HG03060 (cell line): ENCODE results near the gene PLD4.

Source experiments
- ATAC-seq: cut with Tn5 transposase; IDR thresholded peaks from one replicate; pipeline ENCODE4 v1.9.1; 2021; ENCODE audit warnings: low read depth, moderate number of reproducible peaks; ENCODE audit not compliant: unreplicated experiment

The PLD4 gene

DNA sequence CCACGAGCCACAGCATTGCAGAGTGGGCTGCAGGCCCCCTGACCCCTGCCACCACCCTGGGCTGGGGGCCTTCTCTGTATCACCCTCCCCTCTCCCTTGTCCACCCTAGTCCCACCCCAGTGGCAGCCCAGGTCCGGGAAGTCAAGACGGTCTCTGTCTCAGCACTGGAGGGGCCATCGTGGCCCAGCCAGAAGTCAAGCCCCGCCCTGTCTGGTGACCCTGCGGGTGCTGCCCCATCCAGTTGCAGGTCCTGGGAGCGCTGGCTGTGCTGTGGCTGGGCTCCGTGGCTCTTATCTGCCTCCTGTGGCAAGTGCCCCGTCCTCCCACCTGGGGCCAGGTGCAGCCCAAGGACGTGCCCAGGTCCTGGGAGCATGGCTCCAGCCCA, 2.7 kb downstream of the PLD4 start:
- no peak for ATAC-seq

DNA sequence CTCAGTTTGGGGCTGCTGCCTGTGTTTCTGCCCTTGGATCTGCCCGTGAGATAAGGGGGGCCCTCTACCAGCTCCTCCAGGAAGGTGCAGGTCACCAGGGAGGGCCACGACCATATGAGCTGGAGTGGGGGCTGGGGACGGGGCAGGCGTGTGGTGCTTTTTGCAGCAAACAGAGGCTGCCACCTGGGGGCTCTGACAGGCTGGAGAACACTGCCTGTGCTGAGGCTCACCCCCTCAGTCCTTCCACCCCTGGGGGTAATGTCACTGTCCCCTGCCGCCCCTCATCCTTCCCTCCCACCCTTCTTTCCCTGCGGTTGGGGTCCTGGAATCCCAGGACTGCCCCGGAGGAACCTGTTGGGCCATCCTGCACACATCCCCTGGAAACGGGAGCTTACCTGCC, 3.2 kb downstream of the PLD4 start:
- ATAC-seq = no peak

DNA sequence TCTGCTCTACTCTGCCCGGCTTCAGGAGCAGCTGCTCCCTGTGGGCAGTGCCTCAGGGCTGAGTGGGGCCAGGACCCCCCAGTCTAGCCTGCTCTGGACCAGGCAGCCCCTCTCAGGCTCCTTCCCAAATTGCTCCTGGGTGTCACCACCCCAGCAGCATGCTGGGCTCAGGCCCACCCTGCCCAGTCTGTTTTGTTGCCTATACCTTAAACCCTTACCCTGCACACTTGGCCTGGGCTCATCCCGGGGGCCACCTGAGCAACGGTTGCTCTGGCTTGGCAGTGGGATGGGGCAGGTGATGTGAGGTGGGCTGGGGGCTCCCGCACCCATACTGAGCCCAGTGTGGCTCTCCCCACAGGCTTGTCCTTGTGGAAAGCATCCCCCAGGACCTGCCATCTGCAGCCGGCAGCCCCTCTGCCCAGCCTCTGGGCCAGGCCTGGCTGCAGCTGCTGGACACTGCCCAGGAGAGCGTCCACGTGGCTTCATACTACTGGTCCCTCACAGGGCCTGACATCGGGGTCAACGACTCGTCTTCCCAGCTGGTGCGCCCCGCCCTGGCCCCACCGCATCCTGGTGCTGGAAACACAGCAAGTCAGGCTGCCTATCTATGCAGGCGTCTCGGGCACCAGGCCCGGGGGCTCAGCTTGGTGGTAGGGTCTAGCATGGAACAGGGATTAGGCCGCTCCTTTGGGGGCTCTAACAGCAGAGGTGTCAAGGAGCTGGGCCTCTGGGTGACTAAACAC, 3.9 kb downstream of the PLD4 start:
- no peak for ATAC-seq

DNA sequence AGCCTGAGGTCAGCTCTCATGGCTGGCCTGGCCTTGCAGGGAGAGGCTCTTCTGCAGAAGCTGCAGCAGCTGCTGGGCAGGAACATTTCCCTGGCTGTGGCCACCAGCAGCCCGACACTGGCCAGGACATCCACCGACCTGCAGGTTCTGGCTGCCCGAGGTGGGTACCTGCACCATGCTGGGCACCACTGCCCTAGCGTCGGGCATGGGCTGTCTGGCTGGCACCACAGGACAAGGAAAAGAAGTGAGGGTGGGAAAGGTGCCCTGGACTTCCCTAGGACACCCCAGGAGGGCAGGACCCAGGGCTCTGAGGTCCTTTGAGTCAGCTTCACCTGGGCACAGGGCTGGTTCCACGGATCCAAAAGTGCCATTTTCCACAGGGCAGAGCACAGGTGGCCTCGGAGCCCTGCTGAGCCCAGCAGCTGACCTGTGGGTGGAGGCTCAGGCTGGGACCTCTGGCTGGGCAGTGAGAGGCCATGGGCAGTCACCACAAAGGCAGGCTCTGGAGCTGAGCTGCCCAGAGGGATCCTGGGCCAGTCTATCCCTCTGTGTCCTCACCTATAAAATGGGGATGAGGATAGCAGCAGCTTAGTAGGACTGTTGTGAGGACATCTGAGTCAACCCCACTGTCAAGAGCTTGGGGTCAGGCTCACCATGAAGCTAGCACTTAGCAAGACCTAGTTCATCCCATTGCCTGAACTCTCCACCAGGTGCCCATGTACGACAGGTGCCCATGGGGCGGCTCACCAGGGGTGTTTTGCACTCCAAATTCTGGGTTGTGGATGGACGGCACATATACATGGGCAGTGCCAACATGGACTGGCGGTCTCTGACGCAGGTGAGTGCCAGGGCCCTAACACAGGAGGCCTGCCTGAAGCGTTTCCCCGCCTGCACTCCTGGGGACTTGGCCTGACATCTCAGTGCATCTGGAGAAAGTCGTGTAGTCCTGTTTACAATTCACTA, 4.9 kb downstream of the PLD4 start:
- ATAC-seq = no peak

DNA sequence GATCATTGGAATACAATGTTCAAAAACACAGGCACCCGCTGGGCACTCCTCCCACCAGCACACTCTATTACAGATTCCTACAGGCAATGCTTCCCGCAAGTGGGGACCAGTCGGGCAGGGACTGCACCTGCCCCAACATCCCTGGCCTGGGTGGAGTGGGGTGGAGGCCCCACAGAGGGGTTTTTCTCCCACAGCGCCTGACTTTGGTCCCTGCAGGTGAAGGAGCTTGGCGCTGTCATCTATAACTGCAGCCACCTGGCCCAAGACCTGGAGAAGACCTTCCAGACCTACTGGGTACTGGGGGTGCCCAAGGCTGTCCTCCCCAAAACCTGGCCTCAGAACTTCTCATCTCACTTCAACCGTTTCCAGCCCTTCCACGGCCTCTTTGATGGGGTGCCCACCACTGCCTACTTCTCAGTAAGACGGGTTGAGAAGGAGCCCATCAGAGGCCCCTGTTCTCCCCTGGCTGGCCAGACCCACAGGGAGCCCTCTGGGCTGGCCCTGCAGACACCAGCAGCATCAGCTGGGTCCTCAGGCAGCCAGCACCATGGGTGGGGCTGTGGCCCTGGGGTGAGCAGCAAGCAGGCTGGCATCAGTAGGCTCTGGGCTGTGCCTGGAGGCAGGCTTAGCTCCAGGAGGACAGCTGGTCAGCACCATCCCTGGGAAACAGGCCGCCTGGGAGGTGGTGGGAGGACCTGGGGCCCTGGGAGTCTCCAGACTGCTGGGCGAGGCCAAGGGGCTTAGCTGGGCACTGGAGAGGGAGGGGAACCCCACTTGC, 6.0 kb downstream of the PLD4 start:
- ATAC-seq = no peak

DNA sequence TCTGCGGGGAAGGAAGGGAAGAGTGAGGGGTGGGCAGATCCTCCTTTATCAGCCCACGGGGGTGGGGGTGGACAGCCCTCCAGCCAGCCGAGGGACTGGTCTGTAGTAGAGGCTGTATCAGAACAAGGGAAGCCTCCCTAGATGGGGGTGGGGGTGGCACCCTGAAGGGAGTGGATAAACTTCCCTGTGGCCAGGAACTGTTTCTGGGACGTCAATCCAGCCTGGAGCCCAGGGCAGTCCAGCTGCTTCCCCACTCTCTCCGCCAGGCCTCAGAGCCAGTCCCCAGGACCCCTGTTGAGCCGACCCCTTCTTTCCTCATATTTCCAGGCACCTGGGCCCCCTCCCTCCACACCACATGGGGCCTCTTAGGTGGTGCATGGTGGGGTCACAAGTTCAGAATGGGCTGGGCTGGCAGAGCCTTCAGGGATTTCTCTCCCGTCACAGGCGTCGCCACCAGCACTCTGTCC, 6.7 kb downstream of the PLD4 start:
- ATAC-seq = no peak

DNA sequence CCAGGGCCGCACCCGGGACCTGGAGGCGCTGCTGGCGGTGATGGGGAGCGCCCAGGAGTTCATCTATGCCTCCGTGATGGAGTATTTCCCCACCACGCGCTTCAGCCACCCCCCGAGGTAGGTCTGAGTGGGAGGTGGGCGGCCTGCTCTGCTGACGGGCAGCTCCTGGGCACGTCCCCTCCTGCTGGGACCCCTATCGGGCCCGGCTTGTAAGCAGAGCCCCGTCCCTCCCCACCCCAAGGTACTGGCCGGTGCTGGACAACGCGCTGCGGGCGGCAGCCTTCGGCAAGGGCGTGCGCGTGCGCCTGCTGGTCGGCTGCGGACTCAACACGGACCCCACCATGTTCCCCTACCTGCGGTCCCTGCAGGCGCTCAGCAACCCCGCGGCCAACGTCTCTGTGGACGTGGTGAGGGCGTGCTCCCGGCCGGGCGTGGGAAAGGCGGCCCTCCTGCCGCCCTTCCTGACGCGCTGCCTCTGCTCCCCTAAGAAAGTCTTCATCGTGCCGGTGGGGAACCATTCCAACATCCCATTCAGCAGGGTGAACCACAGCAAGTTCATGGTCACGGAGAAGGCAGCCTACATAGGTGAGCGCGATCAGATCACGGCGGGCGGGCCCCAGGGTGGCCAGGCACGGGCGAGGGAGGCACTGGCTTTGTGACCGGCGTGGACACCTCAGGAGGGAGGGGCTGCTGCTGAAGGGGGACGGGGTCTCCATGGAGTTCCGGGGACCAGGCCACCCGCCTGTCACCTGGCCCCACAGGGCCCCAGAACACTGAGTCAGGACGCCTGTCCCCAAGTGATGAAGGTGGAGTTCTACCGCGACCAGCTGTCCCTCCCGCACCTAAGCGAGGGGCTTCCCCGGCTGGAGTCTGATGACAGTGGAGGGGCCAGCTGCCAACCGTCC, 7.3 kb downstream of the PLD4 start:
- ATAC-seq = no peak

DNA sequence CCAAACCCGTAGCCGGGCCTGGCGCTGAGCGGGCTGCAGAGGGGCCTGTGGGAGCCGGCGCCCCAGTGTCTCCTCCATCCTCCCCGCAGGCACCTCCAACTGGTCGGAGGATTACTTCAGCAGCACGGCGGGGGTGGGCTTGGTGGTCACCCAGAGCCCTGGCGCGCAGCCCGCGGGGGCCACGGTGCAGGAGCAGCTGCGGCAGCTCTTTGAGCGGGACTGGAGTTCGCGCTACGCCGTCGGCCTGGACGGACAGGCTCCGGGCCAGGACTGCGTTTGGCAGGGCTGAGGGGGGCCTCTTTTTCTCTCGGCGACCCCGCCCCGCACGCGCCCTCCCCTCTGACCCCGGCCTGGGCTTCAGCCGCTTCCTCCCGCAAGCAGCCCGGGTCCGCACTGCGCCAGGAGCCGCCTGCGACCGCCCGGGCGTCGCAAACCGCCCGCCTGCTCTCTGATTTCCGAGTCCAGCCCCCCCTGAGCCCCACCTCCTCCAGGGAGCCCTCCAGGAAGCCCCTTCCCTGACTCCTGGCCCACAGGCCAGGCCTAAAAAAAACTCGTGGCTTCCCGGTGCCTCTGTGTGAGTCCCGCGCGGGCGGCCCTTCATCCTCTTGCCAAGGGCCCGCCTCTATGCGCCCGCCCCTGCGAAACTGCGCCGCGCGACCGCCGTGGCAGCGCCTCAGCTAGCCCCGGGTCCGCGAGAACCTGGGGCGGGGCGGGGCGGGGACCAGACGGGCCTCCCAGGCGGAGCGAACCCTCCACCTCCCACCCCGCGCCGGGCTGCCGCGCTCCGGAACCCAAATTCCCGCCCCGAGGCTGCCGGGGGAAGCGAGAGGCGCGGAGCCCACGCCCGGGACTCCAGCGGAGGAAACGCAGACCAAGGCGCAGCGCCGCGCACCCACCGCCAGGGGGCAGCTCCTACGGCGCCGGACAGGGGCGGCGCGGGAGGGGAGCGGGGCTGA, 8.3 kb downstream of the PLD4 start:
- no peak for ATAC-seq

DNA sequence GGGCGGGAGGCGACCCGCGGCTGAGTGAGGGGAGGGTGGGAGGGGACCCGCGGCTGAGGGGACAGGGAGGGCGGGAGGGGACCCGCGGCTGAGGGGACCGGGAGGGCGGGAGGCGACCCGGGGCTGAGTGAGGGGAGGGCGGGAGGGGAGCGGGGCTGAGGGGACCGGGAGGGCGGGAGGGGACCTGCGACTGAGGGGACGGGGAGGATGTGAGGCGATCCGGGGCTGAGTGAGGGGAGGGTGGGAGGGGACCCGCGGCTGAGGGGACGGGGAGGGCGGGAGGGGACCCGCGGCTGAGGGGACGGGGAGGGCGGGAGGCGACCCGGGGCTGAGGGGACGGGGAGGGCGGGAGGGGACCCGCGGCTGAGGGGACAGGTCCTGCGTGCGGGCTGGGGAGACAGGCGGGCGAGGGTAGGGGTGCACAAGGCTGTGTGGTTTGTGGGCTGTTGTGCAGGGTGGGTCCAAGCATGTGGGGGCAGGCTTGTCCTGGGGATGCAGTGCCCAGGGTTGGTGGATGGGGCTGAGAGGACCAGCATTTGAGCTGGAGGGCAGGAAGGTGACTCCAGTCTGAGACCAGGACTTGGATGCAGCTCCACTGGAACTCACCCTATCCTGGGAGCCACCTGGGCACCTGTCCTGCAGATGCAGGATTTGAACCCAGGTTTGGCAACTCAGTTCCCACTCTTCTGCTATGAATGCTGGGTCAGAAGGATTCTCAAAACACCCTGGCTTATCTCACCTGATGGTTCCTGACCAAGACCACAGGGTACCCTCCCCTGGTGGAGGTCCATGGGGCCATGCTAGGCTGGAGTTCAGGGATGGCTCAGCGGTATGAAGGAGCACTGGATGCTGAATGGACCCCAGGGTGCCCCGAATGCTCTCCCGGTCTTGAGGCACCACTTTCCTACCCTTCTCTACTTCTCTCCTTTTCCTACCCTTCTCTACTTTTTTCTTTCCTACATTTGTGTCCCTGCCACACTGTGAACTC, 9.4 kb downstream of the PLD4 start:
- ATAC-seq = no peak

DNA sequence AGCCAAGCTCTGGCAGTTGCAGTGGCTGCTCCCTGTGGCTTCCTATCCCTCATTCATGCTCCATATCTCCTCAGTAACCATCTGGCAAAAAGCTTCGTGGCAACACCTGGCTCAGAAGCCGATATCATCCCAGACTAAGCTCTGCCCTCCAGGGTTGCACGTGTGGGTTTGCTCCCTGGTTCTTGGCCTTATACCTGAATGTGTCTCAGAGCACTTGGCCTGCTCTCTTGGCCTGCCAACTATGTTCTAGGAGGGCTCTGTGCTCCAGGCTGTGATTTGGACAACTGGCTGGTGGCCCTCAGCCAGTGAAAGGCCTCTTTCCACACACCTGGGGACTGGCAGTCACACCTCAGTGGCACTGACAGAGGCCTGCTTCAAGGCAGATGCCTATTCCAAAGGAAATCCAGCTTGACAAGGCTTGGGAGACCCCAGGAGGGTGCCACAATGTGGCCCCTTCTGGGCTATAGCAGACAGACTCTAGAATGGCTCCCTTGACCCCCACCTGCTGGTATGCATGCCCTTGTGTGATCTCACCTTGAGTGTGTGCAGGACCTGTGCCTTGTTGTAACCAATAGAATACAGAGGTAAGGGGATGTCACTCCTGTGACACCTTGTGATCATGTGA, 10.5 kb downstream of the PLD4 start:
- no peak for ATAC-seq

DNA sequence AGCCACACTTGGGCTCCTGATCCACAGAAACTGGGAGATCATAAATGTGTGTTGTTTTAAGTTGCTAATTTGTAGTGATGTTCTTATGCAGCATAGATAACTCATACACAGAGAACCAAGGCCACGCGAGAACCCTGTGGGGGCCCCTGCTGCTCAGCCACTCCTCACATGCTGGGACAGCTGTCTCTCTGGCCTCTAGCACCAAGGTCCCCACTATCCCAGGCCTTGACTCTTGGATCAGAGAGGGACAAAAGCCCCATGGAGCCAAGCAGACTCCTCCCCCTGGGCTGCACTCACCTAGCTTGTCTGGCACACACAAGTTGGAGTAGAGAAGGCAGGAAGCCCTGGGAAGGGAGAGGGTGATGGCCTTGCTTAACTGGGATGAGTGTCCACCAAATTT, 11.3 kb downstream of the PLD4 start:
- no peak for ATAC-seq

DNA sequence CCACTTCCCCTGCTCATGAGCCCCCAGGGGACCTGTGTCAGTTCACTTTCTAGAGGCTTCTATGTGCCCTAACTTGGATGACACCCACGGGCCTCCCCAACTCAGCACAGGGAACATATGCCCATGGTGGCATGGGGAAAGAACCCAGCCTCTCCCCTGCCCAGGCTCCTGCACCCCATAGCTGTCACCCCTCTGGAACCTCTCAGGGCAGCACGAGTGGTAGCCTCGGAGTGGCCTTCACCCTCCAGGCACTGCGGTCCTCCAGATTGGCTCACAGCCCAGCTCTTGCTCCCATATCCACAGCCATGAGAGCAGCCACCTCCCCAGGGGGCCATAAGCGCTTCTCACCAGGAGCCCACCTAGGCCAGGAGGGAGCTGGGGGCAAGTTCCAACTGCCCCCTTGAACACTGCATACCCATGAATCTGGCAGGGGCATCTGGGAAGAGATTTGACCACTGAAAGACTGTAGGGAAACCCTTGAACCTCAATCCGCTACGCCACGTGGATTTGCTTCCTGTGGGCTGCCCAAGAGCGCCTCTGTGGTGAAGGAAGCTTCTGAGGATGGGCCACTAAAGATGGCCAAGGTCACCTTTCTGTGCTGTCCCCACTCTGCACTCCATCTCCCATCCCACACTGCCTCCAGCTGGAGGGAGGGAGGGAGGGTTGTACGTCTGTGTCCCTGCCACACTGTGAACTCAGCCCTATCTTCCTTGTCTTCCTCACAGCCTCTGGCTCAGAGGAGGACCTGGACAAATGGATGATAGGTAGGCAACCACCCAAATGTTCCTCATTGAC, 11.9 kb downstream of the PLD4 start:
- no peak for ATAC-seq

DNA sequence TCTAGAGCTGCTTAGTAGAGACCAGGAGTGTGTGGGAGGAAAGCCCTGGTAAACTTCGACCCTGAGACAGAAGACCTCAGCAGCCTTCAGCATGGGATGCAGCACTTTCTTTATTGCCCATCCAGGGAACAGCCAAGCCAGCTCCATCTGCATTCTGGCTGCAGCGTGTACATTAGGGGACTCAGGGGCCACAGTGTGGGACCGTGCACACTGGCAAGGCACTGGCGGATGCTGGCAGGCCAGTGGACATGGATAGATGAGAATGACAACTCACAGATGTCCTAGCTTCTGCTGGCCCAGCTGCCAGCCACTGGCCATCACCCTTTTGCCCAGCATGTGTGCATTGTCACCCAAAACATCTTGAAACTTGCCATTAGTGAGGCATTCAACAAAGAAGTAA, 12.5 kb downstream of the PLD4 start:
- ATAC-seq = no peak

DNA sequence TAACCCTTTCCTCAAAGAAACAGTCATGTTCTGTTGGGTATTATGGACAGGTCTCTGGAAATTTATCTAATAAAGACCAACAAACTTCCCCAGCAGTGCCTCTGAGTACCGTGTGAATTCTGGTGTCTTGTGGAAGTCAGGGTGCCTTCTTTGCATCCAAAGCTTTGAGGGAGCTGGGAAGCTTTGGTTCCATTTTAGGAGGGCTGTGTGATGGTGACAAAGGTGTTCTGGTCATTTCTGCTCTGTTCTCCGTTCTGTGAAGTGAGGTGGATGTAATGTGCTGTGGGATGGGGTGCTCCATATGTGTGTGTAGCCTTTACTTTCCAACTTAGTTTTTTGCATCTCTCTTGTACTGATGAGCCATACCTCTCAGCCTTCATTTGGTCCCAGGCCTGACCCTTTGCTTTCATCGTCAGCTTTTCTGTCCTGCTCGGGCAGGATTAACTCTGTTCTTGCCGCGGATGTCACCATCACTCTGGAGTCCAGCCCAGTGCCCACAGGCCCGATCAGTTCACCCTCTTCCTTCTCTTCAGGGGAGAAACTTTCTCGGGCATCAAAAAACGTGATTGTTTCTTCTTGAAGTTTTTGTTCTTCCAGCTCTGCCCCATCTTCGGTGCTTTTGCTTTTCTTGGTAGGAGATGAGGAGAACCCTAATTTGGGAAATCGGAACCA, 13.2 kb downstream of the PLD4 start:
- ATAC-seq = no peak

DNA sequence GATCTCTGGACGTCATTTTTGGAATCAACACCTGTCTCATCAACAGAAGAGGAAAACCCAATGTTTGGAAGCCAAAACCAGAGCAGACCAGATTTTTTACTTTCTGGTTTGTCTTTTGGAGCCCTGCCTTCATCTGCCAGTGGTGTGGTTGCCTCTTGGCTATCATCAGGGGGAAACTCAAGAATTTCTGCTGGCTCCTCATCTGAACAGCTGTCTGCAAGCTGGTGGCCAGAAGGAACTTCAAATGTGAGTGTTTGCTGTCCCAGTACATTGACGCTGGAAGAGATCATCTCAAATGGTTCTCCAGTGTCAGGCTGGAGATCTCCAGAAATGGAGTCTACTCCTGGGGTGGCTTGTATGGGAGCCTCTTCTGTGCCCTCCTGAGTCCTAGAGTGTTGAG, 13.8 kb downstream of the PLD4 start:
- ATAC-seq = no peak

DNA sequence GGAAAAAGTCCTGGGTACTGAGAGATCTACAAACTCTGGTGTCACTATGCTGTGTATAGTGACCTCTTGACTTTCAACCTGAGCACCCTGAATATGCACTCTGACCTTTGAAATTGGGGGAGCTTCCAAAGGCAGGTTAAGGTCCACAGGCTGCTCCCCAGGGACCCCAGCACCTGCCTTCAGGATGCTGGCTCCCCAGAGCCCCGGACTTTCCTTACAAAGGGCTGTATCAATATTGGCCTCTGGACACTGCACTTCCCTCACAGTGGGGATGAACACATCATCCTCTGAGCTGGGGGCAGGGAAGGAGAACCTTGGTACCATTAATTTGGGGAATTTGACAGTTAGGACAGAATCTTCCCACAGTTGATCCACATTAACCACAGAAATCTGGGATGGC, 14.3 kb downstream of the PLD4 start:
- no peak for ATAC-seq
